GM21526 (cell line): ENCODE results near the gene FOLR2.
"Not testable (repeated sequence)": the region's sequence is repeated elsewhere in the genome, so short reads cannot be mapped to it uniquely, and the experiment has no call there.

Experiments used
- ATAC-seq: cut with Tn5 transposase; IDR thresholded peaks from one replicate; pipeline ENCODE4 v1.9.1; 2021; ENCODE audit warnings: moderate library complexity; ENCODE audit not compliant: unreplicated experiment, low FRiP score

The FOLR2 gene

DNA sequence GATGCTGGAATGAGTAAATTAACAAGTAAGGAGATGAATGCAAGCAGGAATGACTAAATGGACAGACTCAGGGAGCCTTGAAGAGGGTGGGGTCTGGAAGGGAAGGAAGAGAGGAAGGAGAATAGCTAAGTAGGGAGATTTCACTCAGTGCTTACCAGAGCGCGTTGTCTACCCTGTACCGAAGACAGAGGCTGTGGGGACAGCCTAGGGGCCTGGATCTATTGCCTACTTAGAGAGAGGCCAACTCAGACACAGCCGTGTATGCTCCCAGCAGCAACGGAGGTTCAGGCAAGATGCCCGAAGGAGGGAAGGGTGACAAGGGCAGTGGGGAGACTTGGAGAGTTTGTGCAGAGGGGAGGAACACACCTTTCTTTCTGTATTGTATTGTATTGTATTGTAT lies at the start of gene FOLR2:
Gene FOLR2 (plus strand): TSS at position 157 of the 400 bp plus-strand sequence. CDS start 1,791 bp downstream, outside the sequence.
- no peak for ATAC-seq

GRCh38 chr11:72169046-72169555 lies 47.5 kb upstream of the FOLR2 start:
- ATAC-seq = not testable (repeated sequence)

DNA sequence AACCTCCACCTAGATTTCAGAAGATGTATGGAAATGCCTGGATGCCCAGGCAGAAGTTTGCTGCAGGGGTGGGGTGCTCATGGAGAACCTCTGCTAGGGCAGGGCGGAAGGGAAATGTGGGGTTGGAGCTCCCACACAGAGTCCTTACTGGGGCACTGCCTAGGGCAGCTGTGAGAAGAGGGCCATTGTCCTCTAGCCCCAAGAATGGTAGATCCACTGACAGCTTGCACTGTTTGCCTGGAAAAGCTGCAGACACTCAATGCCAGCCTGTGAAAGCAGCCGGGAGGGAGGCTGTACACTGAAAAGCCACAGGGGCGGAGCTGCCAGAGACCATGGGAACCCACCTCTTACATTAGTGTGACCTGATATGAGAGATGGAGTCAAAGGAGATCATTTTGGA lies 46.8 kb upstream of the FOLR2 start:
- not testable (repeated sequence) for ATAC-seq

DNA sequence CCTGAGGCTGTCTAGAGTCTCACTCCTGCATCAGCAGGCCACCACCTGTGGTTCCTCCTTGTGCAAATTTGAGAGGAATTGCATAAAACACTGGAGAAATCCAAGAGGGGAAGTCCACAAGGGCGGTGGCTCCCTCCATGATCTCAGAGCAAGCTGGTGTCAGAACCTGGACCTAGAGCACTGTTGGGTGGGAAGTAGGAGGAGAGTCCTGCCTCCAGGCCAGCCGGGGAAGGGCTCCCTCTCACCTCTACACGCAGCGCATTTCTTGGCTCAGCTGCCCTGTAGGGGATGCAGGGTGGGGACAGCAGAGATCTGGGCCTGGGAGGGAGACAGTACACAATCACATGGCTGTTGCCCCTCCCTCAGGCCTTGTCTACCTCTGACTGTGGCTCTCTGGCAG lies 44.6 kb upstream of the FOLR2 start:
- ATAC-seq = not testable (repeated sequence)

- ATAC-seq = no peak
Measured at GRCh38 chr11:72173291-72173690, 43.3 kb upstream of the FOLR2 start.

- no peak for ATAC-seq
Measured at GRCh38 chr11:72174302-72175070, 42.1 kb upstream of the FOLR2 start.

- ATAC-seq = no peak
Measured at GRCh38 chr11:72177656-72178055, 38.9 kb upstream of the FOLR2 start.

- no peak for ATAC-seq
Measured at GRCh38 chr11:72179049-72179803, 37.4 kb upstream of the FOLR2 start.

DNA sequence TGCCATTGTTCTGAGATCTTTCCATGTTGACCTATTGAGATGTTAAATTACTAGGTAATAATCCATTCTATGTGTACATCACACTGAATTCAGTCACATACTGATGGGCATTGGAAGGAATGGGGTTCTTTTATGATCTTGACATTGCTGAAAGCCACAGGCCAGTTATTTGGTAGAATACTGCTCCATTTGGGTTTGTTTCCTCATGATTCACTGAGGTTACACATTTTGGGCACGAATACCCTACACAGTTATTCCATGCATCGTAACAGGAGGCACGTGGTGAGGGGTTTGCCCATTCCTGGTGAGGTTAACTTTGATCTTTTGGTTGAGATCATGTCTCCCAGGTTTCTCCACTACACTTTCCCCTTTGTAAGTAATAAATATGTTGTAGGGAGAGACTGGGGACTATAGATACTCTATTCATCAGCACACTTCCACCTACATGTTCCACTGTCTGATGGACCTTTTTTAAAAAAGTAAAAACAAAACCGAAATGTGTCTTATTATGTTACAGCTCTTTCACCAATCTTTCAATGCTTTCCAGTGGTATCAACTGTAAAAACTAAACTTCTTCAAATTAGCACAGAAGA lies 36.7 kb upstream of the FOLR2 start:
- no peak for ATAC-seq

- ATAC-seq = not testable (repeated sequence)
Measured at GRCh38 chr11:72180892-72181552, 35.6 kb upstream of the FOLR2 start.

DNA sequence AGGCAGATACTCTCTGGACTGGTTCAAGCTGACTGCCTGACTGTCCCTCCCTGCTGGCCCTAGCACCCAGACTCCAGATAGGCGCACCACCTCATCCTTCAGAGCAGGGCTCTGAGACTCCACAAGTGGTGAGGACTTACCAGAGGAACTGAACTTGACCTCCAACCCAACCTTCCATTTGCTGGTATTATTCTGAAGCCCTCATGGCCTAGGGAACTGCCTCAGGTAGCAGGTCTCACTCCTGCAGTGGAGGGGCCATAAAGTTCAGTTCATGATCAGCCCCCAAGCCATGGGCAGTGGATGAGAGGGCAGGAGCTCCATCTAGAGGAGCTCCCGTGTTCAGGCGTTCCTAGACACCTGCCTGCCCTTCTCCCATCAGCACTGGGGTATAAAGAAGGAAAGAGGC lies 35.0 kb upstream of the FOLR2 start:
- not testable (repeated sequence) for ATAC-seq

DNA sequence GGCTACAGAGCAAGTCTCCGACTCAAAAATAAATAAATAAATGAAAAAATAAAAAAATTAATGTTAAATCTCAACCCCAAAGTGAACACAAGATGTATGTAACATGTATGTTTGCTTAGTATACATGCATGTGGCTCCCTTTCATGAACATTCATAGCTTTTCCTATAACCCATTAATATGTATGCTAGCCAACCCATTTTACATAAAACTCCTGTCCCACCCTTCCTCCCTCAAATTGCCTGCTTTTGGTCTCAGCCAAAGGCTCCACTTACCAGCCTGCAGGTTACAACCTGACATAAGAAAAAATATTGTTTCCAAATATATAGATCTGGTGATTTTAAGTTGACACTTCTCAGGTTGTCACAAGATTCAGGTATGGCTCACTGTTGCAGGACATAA lies 28.3 kb upstream of the FOLR2 start:
- ATAC-seq = no peak

GRCh38 chr11:72189455-72190250 lies 26.9 kb upstream of the FOLR2 start:
- ATAC-seq = no peak

DNA sequence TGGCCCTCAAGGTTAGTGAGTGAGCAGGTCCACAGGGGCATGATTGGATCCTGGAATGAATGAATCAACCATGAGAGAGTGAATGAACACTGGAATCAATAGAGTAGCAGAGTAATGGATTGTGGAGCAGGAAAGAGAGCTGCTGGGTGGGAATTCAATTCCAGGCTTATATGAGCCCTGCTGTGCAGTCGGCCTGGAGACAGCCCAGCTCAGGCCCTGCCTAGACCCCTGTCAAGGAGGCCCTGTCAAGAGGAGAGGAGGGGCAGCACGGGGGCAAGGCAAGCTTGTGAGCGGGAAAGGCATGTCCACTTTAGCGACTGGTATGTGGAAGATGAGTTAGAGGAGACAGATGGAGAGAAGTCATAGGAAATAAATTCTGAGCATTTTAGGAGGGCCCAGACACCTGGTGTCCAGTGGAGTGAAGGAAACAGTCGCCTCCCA lies 25.9 kb upstream of the FOLR2 start:
- no peak for ATAC-seq

- ATAC-seq = no peak
Measured at GRCh38 chr11:72191961-72192381, 24.6 kb upstream of the FOLR2 start, which contains the start of gene FOLR1. FOLR1 (plus strand) TSS chr11:72192140; CDS start chr11:72192174, 34 bp downstream.

- ATAC-seq = no peak
Measured at GRCh38 chr11:72195518-72196270, 20.9 kb upstream of the FOLR2 start.

GRCh38 chr11:72201445-72201844 lies 15.1 kb upstream of the FOLR2 start:
- not testable (repeated sequence) for ATAC-seq

DNA sequence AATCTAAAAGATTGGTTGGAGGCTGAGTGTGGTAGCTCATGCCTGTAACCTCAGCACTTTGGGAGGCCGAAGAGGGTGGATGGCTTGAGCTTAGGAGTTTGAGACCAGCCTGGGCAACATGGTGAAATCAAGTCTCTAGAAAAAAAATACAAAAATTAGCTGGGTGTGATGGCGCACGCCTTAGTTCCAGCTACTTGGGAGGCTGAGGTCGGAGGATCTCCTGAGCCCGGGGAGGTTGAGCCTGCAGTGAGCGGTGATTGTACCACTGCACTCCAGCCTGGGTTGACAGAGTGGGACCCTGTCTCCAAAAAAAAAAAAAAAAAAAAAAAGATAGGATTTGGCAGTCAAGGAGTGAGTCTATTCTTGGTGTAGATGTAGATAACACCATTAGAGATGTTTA lies 14.0 kb upstream of the FOLR2 start:
- no peak for ATAC-seq

- no peak for ATAC-seq
Measured at GRCh38 chr11:72203163-72203562, 13.4 kb upstream of the FOLR2 start.
